Natural killer cell (primary cell): ENCODE data around the gene HIRIP3. TPM values are rescaled to one million over a fixed set of nuclear protein-coding genes. Genes with fewer than 3 reads are reported as not detected.
A peak's percentile ranks its signal among the peaks of the same experiment; 100 is the strongest.

Experiments used
- ATAC-seq, 3 donors: fragments of 150-1000 bp in 2 of 3; fragments of 200-7000 bp in 1 of 3; cut with Tn5 transposase; 1 replicate in 1 of 3; 2 replicates in 2 of 3; pipeline ENCODE4 v1.10.0; 2021; ENCODE audit warnings: mild to moderate bottlenecking in 2 of 3, moderate library complexity in 2 of 3
- DNase-seq, 2 donors: peaks; one replicate each; pipeline versions ENCODE4 v3.0.0 to v3.0.0-alpha.2; 2013 to 2021; ENCODE audit warnings: mixed read lengths in 1 of 2
- H3K27ac ChIP-seq: one replicate; pipeline ENCODE4 v1.5.1; 2013; ENCODE audit warnings: mild to moderate bottlenecking, low read length
- H3K27me3 ChIP-seq: one replicate; pipeline ENCODE4 v1.6.1; 2013; ENCODE audit warnings: low read length; ENCODE audit not compliant: control insufficient read depth, insufficient read depth
- H3K36me3 ChIP-seq: one replicate; pipeline ENCODE4 v1.6.1; 2013; ENCODE audit warnings: low read length; ENCODE audit not compliant: control insufficient read depth, insufficient read depth
- H3K4me1 ChIP-seq: one replicate; pipeline ENCODE4 v1.6.1; 2013; ENCODE audit warnings: low read length; ENCODE audit not compliant: control insufficient read depth, insufficient read depth
- H3K4me3 ChIP-seq: one replicate; pipeline ENCODE4 v1.5.1; 2013; ENCODE audit warnings: low read length
- H3K9me3 ChIP-seq: one replicate; pipeline ENCODE4 v1.6.1; 2013; ENCODE audit warnings: low read length; ENCODE audit not compliant: control insufficient read depth, insufficient read depth
- H3K27ac Mint-ChIP-seq, 2 donors: one replicate each; pipeline ENCODE4 v1.8.0; 2022; ENCODE audit warnings: mild to moderate bottlenecking in 2 of 2, mixed read lengths in 2 of 2, moderate library complexity in 1 of 2
- H3K27me3 Mint-ChIP-seq, 2 donors: one replicate each; pipeline ENCODE4 v1.8.0; 2022; ENCODE audit warnings: low read depth in 2 of 2, mixed read lengths in 2 of 2
- H3K36me3 Mint-ChIP-seq: one replicate; pipeline ENCODE4 v1.8.0; 2022; ENCODE audit warnings: mixed read lengths
- H3K4me1 Mint-ChIP-seq, 2 donors: one replicate each; pipeline ENCODE4 v1.8.0; 2022; ENCODE audit warnings: mixed read lengths in 2 of 2
- H3K4me3 Mint-ChIP-seq: one replicate; pipeline ENCODE4 v1.8.0; 2022; ENCODE audit warnings: mild to moderate bottlenecking, moderate library complexity, mixed read lengths
- H3K9me3 Mint-ChIP-seq, 2 donors: one replicate each; pipeline ENCODE4 v1.8.0; 2022; ENCODE audit warnings: mixed read lengths in 2 of 2
- WGBS: methylation state at CpG from one replicate; pipeline ENCODE4 v1.1.7; 2013; ENCODE audit warnings: missing lambda C conversion rate; ENCODE audit not compliant: insufficient coverage; 5-methylcytosine and 5-hydroxymethylcytosine counted together
- intact Hi-C: fragments of 100-400 bp; cut with micrococcal nuclease; formaldehyde crosslinking; loops from one replicate; pipeline ENCODE4 v1.14.2; 2022
- total RNA-seq, 4 donors: library from RNA; stranded (reverse); fragments of 120-200 nt in 1 of 4; gene quantifications; one replicate each; pipeline versions ENCODE4 v1.2.3 to v1.2.4, GENCODE V29; 2013 to 2022
- TF ChIP-seq, protein P1 (sequence below): fragments of 200-600 bp; IDR thresholded peaks from one replicate; pipeline ENCODE4 v1.8.0; 2022; ENCODE audit warnings: antibody characterized with exemption

The HIRIP3 gene
- total RNA-seq, 3 donors from 2014 or later (not counting 1 experiment from before 2014, with no cell fraction given), result 11.1 to 13.4 (median 12.7) TPM

- H3K27ac ChIP-seq, result no peak overlapping the region
- Mint-ChIP-seq H3K4me3 (peak overlapping the region; percentile 35), H3K9me3 (no peaks in the 10 kb centered on the region), H3K4me1 (peaks cover 5 to 17% of the 10 kb centered on the region in 2 donors), H3K27me3 (peaks cover 7 to 26% of the 10 kb centered on the region in 2 donors), H3K36me3 (no peaks in the 10 kb centered on the region), H3K27ac (no peak overlapping the region)
- no peak for ATAC-seq
- no peaks in the 10 kb centered on the region for H3K9me3 ChIP-seq
- no peak for DNase-seq
- H3K4me1 ChIP-seq, result peaks cover 16% of the 10 kb centered on the region
- 68% methylated on average over 26 of the region's 26 CpGs for WGBS
- no peak overlapping the region for H3K4me3 ChIP-seq
- H3K27me3 ChIP-seq, result peaks cover 13% of the 10 kb centered on the region
- intact Hi-C loops, result loop anchor here (5.0 kb wide), 1 partner anchor 307 kb away; no protein-coding TSS in a partner anchor
- H3K36me3 ChIP-seq, result no peaks in the 10 kb centered on the region
- TF ChIP-seq, protein P1, sequence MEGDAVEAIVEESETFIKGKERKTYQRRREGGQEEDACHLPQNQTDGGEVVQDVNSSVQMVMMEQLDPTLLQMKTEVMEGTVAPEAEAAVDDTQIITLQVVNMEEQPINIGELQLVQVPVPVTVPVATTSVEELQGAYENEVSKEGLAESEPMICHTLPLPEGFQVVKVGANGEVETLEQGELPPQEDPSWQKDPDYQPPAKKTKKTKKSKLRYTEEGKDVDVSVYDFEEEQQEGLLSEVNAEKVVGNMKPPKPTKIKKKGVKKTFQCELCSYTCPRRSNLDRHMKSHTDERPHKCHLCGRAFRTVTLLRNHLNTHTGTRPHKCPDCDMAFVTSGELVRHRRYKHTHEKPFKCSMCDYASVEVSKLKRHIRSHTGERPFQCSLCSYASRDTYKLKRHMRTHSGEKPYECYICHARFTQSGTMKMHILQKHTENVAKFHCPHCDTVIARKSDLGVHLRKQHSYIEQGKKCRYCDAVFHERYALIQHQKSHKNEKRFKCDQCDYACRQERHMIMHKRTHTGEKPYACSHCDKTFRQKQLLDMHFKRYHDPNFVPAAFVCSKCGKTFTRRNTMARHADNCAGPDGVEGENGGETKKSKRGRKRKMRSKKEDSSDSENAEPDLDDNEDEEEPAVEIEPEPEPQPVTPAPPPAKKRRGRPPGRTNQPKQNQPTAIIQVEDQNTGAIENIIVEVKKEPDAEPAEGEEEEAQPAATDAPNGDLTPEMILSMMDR, result no peak
Measured at GRCh38 chr16:30009085-30009862, 13.9 kb upstream of the HIRIP3 start.

- WGBS, result 82% methylated on average over 11 of the region's 11 CpGs
- H3K36me3 Mint-ChIP-seq, result no peaks in the 10 kb centered on the region
- no peak overlapping the region for H3K27ac Mint-ChIP-seq
- Histone ChIP-seq H3K27ac (no peak overlapping the region), H3K4me3 (no peak overlapping the region), H3K4me1 (peaks cover 16% of the 10 kb centered on the region), H3K36me3 (peaks cover 3% of the 10 kb centered on the region), H3K27me3 (peaks cover 13% of the 10 kb centered on the region), H3K9me3 (no peaks in the 10 kb centered on the region)
- DNase-seq (no peak), ATAC-seq (no peak)
- peaks cover 7 to 26% of the 10 kb centered on the region in 2 donors for H3K27me3 Mint-ChIP-seq
- TF ChIP-seq, protein P1, result no peak
- H3K4me1 Mint-ChIP-seq, result peaks cover 5 to 26% of the 10 kb centered on the region in 2 donors
- no peak overlapping the region for H3K4me3 Mint-ChIP-seq
- no peaks in the 10 kb centered on the region for H3K9me3 Mint-ChIP-seq
- intact Hi-C loops, result loop anchor here (5.0 kb wide), 1 partner anchor 305 kb away; no protein-coding TSS in a partner anchor
Measured at GRCh38 chr16:30007378-30007895, 12.0 kb upstream of the HIRIP3 start.

DNA sequence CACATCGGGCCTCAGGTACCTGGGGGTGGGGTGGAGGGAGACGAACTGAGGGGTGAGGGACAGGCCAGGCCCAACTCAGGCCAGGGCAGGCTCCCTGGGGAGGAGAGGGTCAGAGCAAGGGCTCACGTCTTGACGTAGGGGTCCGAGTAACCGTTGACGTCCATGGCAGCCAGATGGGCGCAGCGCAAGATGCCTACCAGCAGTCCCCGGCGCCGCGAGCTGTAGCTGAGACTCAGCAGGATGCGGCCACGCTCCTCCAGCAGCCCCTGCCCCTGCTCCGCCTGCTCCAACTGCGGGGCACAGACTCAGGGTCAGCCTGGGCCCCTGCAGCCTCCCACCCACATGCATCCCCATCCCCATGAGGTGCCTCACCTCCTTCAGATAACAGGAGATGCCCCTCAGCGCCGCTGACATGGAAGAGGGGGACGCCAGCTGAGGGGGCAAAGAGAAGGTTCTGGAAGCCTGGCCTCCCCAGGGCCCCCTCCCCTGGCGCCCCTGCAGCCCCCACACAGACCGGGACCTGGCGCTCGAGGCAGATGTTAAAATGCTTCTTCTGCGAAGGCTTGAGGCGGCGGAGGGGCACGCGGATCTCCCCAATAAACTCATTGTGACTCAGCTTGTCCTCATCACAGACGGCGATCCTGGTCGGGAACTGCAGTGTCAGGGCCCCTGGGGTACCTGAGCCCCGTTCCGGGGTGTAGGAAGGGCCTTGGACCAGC, 11.4 kb upstream of the HIRIP3 start:
- DNase-seq (no peak), ATAC-seq (no peak)
- 95% methylated on average over 34 of the region's 34 CpGs for WGBS
- Histone ChIP-seq H3K36me3 (peaks cover 5% of the 10 kb centered on the region), H3K27me3 (peaks cover 13% of the 10 kb centered on the region), H3K27ac (no peak overlapping the region), H3K4me3 (no peak overlapping the region), H3K4me1 (peaks cover 16% of the 10 kb centered on the region), H3K9me3 (no peaks in the 10 kb centered on the region)
- Mint-ChIP-seq H3K27me3 (peaks cover 2 to 22% of the 10 kb centered on the region in 2 donors), H3K9me3 (no peaks in the 10 kb centered on the region), H3K4me3 (no peak overlapping the region), H3K27ac (no peak overlapping the region), H3K36me3 (no peaks in the 10 kb centered on the region), H3K4me1 (peaks cover under 1 to 27% of the 10 kb centered on the region in 2 donors)
- intact Hi-C loops, result loop anchor here (5.0 kb wide), 1 partner anchor 305 kb away; no protein-coding TSS in a partner anchor
- TF ChIP-seq, protein P1, result no peak
